Right lobe of liver (tissue), 6 donors: ENCODE data around the gene KCNQ1. TPM values are rescaled to one million over a fixed set of nuclear protein-coding genes. Genes with fewer than 3 reads are reported as not detected.

Experiments used
- ATAC-seq, 4 donors: fragments of 200-7000 bp; cut with Tn5 transposase; one replicate each; pipeline ENCODE4 v1.9.1; 2020; ENCODE audit warnings: mild to moderate bottlenecking in 4 of 4, moderate library complexity in 4 of 4
- DNase-seq, 3 donors: peaks; one replicate each; pipeline ENCODE4 v3.0.0-alpha.2; 2020
- H3K27ac ChIP-seq, 3 donors: fragments of 200-600 bp; one replicate each; pipeline ENCODE4 v1.8.0; 2022
- H3K27me3 ChIP-seq, 2 donors: fragments of 200-600 bp; one replicate each; pipeline ENCODE4 v1.8.0; 2022
- H3K36me3 ChIP-seq, 4 donors: fragments of 200-600 bp; sonication (generic) in 1 of 4; one replicate each; pipeline versions ENCODE4 v1.5.1 to v1.8.0; 2017 to 2022; ENCODE audit warnings: control low read depth in 1 of 4
- H3K4me1 ChIP-seq, 4 donors: fragments of 200-600 bp; sonication (generic) in 1 of 4; one replicate each; pipeline versions ENCODE4 v1.5.1 to v1.8.0; 2017 to 2022; ENCODE audit warnings: control low read depth in 1 of 4
- H3K4me3 ChIP-seq, 3 donors: fragments of 200-600 bp; one replicate each; pipeline ENCODE4 v1.8.0; 2022
- H3K9me3 ChIP-seq, 4 donors: fragments of 200-600 bp; sonication (generic) in 1 of 4; one replicate each; pipeline versions ENCODE4 v1.5.1 to v1.8.0; 2017 to 2022; ENCODE audit warnings: control low read depth in 1 of 4
- POLR2A ChIP-seq: fragments of 450-650 bp; IDR thresholded peaks from one replicate; pipeline ENCODE4 v1.6.1; 2017; ENCODE audit warnings: antibody characterized with exemption, mild to moderate bottlenecking
- WGBS: methylation state at CpG from one replicate; pipeline ENCODE4 v1.1.6; 2018; ENCODE audit warnings: low coverage, low lambda C conversion rate; ENCODE audit not compliant: insufficient coverage; ENCODE audit errors: missing lambda C conversion rate; 5-methylcytosine and 5-hydroxymethylcytosine counted together
- intact Hi-C, 2 donors: fragments of 100-400 bp; cut with DNase I; formaldehyde crosslinking; loops; one replicate each; pipeline versions ENCODE4 v1.11.2 to v1.14.1; 2022
- total RNA-seq, 6 experiments: library from RNA; depleted of rRNA in 2 of 6; stranded (reverse); fragments of >200 nt in 2 of 6; fragmentation: NEBNext Ultra II Directional in 3 of 6; extraction: Animal tissue kit (Norgen Biotek cat#: 25700) in 3 of 6; gene quantifications; one replicate each; pipeline versions ENCODE4 v1.1.0 to v1.2.4, GENCODE V29; 2016 to 2023
- TF ChIP-seq, protein P1 (sequence below), 4 donors: fragments of 200-600 bp in 3 of 4; fragments of 450-650 bp in 1 of 4; IDR thresholded peaks; one replicate each; pipeline versions ENCODE4 v1.5.1 to v1.8.0; 2016 to 2022; ENCODE audit warnings: antibody characterized with exemption in 4 of 4, mild to moderate bottlenecking in 2 of 4
- donor health status: DM: no; HTN: yes; CAD: no.
- donor health status: DM: no; HTN: no; CAD: no.
- donor health status: DM: no; HTN: no; CAD: no.
- donor health status: DM: no; HTN: yes; CAD: no.
- donor health status: DM: no; HTN: yes; CAD: no.

KCNQ1 gene
- total RNA-seq, 6 experiments from 2014 or later, result 0.61 to 2.4 (median 1.8) TPM

GRCh38 chr11:2791139-2791520 lies 346.3 kb downstream of the KCNQ1 start:
- WGBS, result 83% methylated on average over 7 of the region's 20 CpGs
- H3K27ac ChIP-seq, result no peak overlapping the region
- peak; percentile 14 to 45 (median 37) for DNase-seq
- no peaks in the 10 kb centered on the region for H3K27me3 ChIP-seq
- H3K36me3 ChIP-seq, result no peaks in the 10 kb centered on the region
- no peaks in the 10 kb centered on the region for H3K9me3 ChIP-seq
- no peak for TF ChIP-seq POLR2A
- TF ChIP-seq, protein P1, sequence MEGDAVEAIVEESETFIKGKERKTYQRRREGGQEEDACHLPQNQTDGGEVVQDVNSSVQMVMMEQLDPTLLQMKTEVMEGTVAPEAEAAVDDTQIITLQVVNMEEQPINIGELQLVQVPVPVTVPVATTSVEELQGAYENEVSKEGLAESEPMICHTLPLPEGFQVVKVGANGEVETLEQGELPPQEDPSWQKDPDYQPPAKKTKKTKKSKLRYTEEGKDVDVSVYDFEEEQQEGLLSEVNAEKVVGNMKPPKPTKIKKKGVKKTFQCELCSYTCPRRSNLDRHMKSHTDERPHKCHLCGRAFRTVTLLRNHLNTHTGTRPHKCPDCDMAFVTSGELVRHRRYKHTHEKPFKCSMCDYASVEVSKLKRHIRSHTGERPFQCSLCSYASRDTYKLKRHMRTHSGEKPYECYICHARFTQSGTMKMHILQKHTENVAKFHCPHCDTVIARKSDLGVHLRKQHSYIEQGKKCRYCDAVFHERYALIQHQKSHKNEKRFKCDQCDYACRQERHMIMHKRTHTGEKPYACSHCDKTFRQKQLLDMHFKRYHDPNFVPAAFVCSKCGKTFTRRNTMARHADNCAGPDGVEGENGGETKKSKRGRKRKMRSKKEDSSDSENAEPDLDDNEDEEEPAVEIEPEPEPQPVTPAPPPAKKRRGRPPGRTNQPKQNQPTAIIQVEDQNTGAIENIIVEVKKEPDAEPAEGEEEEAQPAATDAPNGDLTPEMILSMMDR (IDR thresholded peaks at IDR 0.05), result no peak
- no peak for ATAC-seq
- peak overlapping the region; percentile 34 to 46 (median 34) for H3K4me3 ChIP-seq
- no peaks in the 10 kb centered on the region for H3K4me1 ChIP-seq
- intact Hi-C loops, result no loop called here

DNA sequence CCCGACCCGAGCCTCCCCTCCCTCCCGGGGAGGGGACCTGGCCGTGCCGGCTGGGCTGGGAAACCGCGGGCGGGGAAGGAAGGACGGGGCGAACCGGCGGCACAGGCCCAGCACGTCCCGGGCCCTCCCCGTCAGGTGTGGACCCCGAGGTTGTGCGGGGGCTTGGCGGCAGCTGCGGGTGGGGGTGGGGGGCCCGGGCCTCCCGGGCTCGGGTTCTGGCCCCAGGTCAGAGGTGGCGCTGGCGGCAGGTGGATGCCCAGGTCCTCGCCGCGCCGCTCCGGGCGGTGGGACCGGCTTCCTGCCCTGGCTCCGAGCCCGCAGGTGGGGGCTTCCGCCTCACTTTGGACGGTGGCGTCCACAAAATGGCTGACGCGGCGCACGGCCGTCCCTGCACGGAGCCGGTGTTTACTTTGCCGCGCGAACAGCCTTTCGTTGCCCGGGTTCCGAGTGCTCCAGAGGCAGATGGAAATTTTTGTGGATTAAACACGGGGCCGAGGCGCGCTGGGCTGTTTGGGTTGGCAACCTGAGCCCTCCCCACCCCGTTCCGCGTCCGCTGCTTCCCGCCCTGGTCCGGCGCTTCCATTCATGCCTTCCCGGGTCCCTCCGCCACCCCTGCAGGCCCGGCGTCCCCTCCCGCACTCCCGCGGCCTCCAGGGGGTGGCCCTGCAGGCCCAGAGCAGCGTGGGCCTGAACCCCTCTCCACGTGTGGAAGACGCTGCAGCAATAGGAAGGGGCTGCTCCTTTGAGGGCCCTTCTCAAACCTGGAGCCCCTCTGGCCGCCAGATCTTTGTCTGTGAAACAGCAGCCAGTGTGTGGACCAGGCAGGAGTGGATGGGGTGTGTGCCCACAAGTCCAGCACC lies 346.9 kb downstream of the KCNQ1 start:
- Histone ChIP-seq H3K9me3 (no peaks in the 10 kb centered on the region), H3K4me3 (peak overlapping the region; percentile 34 to 46 (median 34)), H3K4me1 (no peaks in the 10 kb centered on the region), H3K36me3 (no peaks in the 10 kb centered on the region), H3K27me3 (no peaks in the 10 kb centered on the region), H3K27ac (no peak overlapping the region)
- DNase-seq (peak; percentile 21 to 51 (median 42)), ATAC-seq (peak in 1 of 4 donors; percentile 24)
- TF ChIP-seq, protein P1 (IDR thresholded peaks at IDR 0.05), result no peak
- TF ChIP-seq POLR2A, result no peak
- 60% methylated on average over 1 of the region's 71 CpGs for WGBS
- intact Hi-C loops, result no loop called here

DNA sequence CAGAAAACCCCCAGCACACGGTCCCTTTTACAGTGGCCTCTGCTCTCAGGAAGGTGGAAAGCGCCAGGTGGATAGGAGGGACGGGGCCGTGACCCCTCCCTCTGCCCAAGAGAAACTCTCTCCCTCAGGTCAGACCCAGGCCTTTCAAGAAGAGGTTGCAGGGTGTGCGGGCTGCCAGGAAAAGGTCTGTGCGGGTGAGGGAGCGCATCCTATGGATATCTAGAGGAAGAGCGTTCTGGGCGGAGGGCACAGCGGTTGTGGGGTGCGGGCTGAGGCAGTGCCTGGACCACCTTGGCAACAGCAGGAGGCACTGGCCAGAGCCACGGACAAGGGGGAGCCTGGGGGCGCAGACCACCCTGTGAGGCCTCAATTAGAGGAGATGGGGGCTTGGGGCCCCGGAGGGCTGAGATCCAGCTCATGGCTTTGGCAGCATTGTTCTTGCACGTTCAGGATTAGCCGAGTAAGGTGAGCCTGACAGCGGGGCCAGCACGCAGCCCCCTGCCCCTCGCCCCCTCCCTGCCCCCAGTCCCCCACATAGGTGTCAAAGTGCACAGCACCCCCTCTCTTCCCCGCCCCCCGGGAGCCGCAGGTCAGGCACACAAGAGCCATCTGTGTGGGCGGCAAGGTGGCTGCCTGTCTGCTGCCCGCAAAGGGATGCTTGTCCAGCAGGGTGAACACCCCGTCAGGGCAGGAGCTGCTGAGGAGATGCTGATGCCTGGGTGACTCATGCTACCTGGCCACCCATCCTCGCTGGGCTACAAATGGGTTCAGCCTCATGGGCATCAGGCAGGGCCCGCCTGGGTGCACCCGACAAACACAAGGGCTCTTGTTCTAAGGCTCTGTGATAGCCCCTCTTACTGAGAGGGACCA lies 347.8 kb downstream of the KCNQ1 start:
- DNase-seq (peak; percentile 11 to 48 (median 35)), ATAC-seq (no peak)
- Histone ChIP-seq H3K4me3 (no peak overlapping the region), H3K27me3 (no peaks in the 10 kb centered on the region), H3K4me1 (no peaks in the 10 kb centered on the region), H3K36me3 (no peaks in the 10 kb centered on the region), H3K27ac (no peak overlapping the region), H3K9me3 (no peaks in the 10 kb centered on the region)
- intact Hi-C loops, result no loop called here
- WGBS, result 76% methylated on average over 4 of the region's 28 CpGs
- no peak for TF ChIP-seq POLR2A
- TF ChIP-seq, protein P1 (IDR thresholded peaks at IDR 0.05), result no peak

GRCh38 chr11:2793701-2794045 lies 348.9 kb downstream of the KCNQ1 start:
- Histone ChIP-seq H3K4me1 (no peaks in the 10 kb centered on the region), H3K27ac (no peak overlapping the region)
- intact Hi-C loops, result no loop called here

More at GRCh38 chr11:2793701-2794045, 348.9 kb downstream of the KCNQ1 start:
- TF ChIP-seq, protein P1 (IDR thresholded peaks at IDR 0.05), result no peak
- TF ChIP-seq POLR2A, result no peak
- DNase-seq (no peak), ATAC-seq (no peak)
- 38% methylated on average over 1 of the region's 4 CpGs for WGBS
- no peaks in the 10 kb centered on the region for H3K36me3 ChIP-seq
- no peaks in the 10 kb centered on the region for H3K27me3 ChIP-seq
- H3K9me3 ChIP-seq, result no peaks in the 10 kb centered on the region
- no peak overlapping the region for H3K4me3 ChIP-seq
